Activated naive CD4-positive, alpha-beta T cell treated with Interleukin-2 at 50 U/mL for 16 hours (primary cell): ENCODE results near the gene VAMP3.

Experiments used
- DNase-seq: peaks from one replicate; pipeline ENCODE4 v3.0.0-alpha.2; 2020

Gene VAMP3

GRCh38 chr1:7821282-7821681, 50.2 kb downstream of the VAMP3 start:
- DNase-seq = no peak

- DNase-seq = no peak
These were observed 53.6 kb downstream of the VAMP3 start for GRCh38 chr1:7824701-7825100.

GRCh38 chr1:7826363-7826762, 55.3 kb downstream of the VAMP3 start:
- no peak for DNase-seq

GRCh38 chr1:7827126-7827955, 56.2 kb downstream of the VAMP3 start:
- DNase-seq = peak; percentile 47
